Small intestine (tissue), 4 donors: Measurements from ENCODE around the gene IL6R. TPM values are rescaled to one million over a fixed set of nuclear protein-coding genes. Genes with fewer than 3 reads are reported as not detected.

Experiments
- polyA plus RNA-seq, 4 donors: library from polyadenylated mRNA; stranded (reverse) in 3 of 4; unstranded in 1 of 4; fragments of 200-250 nt in 3 of 4; fragments of 120-200 nt in 1 of 4; gene quantifications; one replicate each; pipeline versions ENCODE4 v1.2.1 to v1.2.3, GENCODE V29; 2013
- donor health status: healthy with polysubstance abuse.
- donor health status: Bipolar disorder and iron deficiency.
- donor health status: healthy.

IL6R gene
- polyA plus RNA-seq, 4 donors, result 8.8 to 21.2 (median 11.2) TPM

Other genes starting within 250 kb of the IL6R start
- gene TPM3, start 213.2 kb upstream of the IL6R start, polyA plus RNA-seq, result 100 to 1,000 TPM; 244 to 335 (median 277) TPM
- gene CFAP141, start 199.0 kb upstream of the IL6R start, polyA plus RNA-seq, result not detected
- gene UBAP2L, start 184.4 kb upstream of the IL6R start, polyA plus RNA-seq, result 100 to 1,000 TPM in 1 of 4 donors, 10 to 100 TPM in 3; 29.7 to 133 (median 41.1) TPM
- gene HAX1, start 132.7 kb upstream of the IL6R start, polyA plus RNA-seq, result 100 to 1,000 TPM in 3 of 4 donors, 10 to 100 TPM in 1; 63.2 to 131 (median 119) TPM
- 100 to 1,000 TPM in 1 of 4 donors, 10 to 100 TPM in 1, 1 to 10 TPM in 1, under 1 TPM in 1; 0.30 to 103 (median 22.5) TPM for gene AQP10, start 84.2 kb upstream of the IL6R start, polyA plus RNA-seq
- 10 to 100 TPM in 3 of 4 donors, 1 to 10 TPM in 1; 3.9 to 19.7 (median 14.9) TPM for gene ATP8B2, start 79.8 kb upstream of the IL6R start, polyA plus RNA-seq
- 1 to 10 TPM in 2 of 4 donors, under 1 TPM in 1, not detected in 1; 0.81 to 3.4 (median 1.6) TPM for gene TDRD10, start 96.9 kb downstream of the IL6R start, polyA plus RNA-seq
- gene SHE, start 97.1 kb downstream of the IL6R start, polyA plus RNA-seq, result 10 to 100 TPM in 1 of 4 donors, 1 to 10 TPM in 2, under 1 TPM in 1; 0.67 to 15.5 (median 3.3) TPM
- 10 to 100 TPM; 37.1 to 69.1 (median 38.6) TPM for gene UBE2Q1, start 153.3 kb downstream of the IL6R start, polyA plus RNA-seq
- gene CHRNB2, start 162.4 kb downstream of the IL6R start, polyA plus RNA-seq, result under 1 TPM in 2 of 4 donors, not detected in 2; 0.75 to 0.95 TPM
- gene ADAR, start 202.8 kb downstream of the IL6R start, polyA plus RNA-seq, result 100 to 1,000 TPM in 1 of 4 donors, 10 to 100 TPM in 3; 28.6 to 120 (median 47.5) TPM